Keratinocyte (primary cell): ENCODE measurements around the gene CCDC92.

ENCODE experiments used
- CTCF ChIP-seq, 3 experiments: IDR thresholded peaks in 1 of 3; conservative IDR thresholded peaks in 1 of 3; optimal IDR thresholded peaks in 1 of 3; 2 replicates in 2 of 3; 3 replicates in 1 of 3; pipeline versions ENCODE3 to v1.5.1; 2011; ENCODE audit warnings: low read length in 3 of 3, mild to moderate bottlenecking in 3 of 3, moderate library complexity in 2 of 3, control low read depth in 1 of 3, inconsistent platforms in 1 of 3; ENCODE audit not compliant: insufficient read depth in 2 of 3; ENCODE audit errors: extremely low read depth in 1 of 3
- EZH2 ChIP-seq: IDR thresholded peaks from one replicate; pipeline ENCODE4 v1.6.1; 2012; ENCODE audit warnings: inconsistent platforms, mild to moderate bottlenecking, low read length, moderate library complexity

- TF ChIP-seq CTCF (optimal IDR thresholded peaks at IDR 0.05 in 1 of 3, IDR thresholded peaks at IDR 0.05 in 1 of 3, conservative IDR thresholded peaks at IDR 0.05 in 1 of 3; ENCODE audit: extremely low read depth in 1 of 3, insufficient read depth in 2 of 3, low read length in 3 of 3) = no peak
- TF ChIP-seq EZH2 = no peak
Measured at GRCh38 chr12:124004233-124004875, 31.7 kb upstream of the CCDC92 start.
